HEK293 (cell line): ENCODE measurements around the gene PCDHA9.

Source experiments
- CTCF ChIA-PET: fragments of 350-600 bp; formaldehyde crosslinking; extraction: SDS; loops from one replicate; lab custom pipeline; 2021; ENCODE audit warnings: antibody characterized with exemption; lab: Yijun Ruan, JAX
- POLR2A ChIA-PET: fragments of 300-600 bp; formaldehyde crosslinking; extraction: SDS; loops from one replicate; lab custom pipeline; 2020; ENCODE audit warnings: antibody characterized with exemption, inconsistent platforms; lab: Yijun Ruan, JAX
- H3K27ac ChIP-seq: fragments of 200-500 bp; sonication (Bioruptor generic); 2 replicates; pipeline ENCODE4 v1.5.1; 2014; ENCODE audit warnings: low read depth, low read length, control low read depth, inconsistent platforms; ENCODE audit errors: extremely low read depth
- H3K36me3 ChIP-seq, 2 experiments: fragments of 200-500 bp in 1 of 2; sonication (Bioruptor generic) in 1 of 2; 1 replicate in 1 of 2; 2 replicates in 1 of 2; pipeline ENCODE4 v1.5.1; 2014 to 2017; ENCODE audit warnings: inconsistent platforms in 2 of 2, low read length in 2 of 2; ENCODE audit not compliant: control insufficient read depth in 2 of 2, insufficient read depth in 1 of 2
- H3K4me1 ChIP-seq: fragments of 200-500 bp; sonication (Bioruptor generic); 2 replicates; pipeline ENCODE4 v1.5.1; 2014; ENCODE audit warnings: mild to moderate bottlenecking, low read length, inconsistent platforms; ENCODE audit not compliant: control insufficient read depth, insufficient read depth
- H3K4me3 ChIP-seq: 2 replicates; pipeline ENCODE4 v1.5.1; 2011; ENCODE audit warnings: low read depth, mild to moderate bottlenecking, control low read depth, low read length, moderate library complexity
- H3K9me3 ChIP-seq: fragments of 200-500 bp; sonication (Bioruptor generic); 2 replicates; pipeline ENCODE4 v1.5.1; 2014; ENCODE audit warnings: low read depth, low read length, inconsistent platforms; ENCODE audit not compliant: control insufficient read depth, insufficient read depth
- HOXA7 ChIP-seq: sonication (generic); formaldehyde crosslinking; IDR thresholded peaks from 2 replicates; pipeline ENCODE4 v1.8.1; 2022; ENCODE audit warnings: missing genetic modification reagents, borderline replicate concordance
- KLF10 ChIP-seq: fragments of 450-650 bp; IDR thresholded peaks from 2 replicates; pipeline ENCODE4 v1.5.1; 2018; ENCODE audit warnings: missing biosample characterization, mild to moderate bottlenecking, missing genetic modification characterization
- KLF9 ChIP-seq: fragments of 450-650 bp; formaldehyde crosslinking; IDR thresholded peaks from 2 replicates; pipeline ENCODE4 v1.5.1; 2016; ENCODE audit warnings: missing biosample characterization, missing genetic modification characterization, low read depth
- SP2 ChIP-seq: fragments of 450-650 bp; formaldehyde crosslinking; IDR thresholded peaks from 2 replicates; pipeline ENCODE4 v1.5.1; 2016; ENCODE audit warnings: missing biosample characterization, missing genetic modification characterization
- ZBTB21 ChIP-seq: fragments of 450-650 bp; formaldehyde crosslinking; IDR thresholded peaks from 2 replicates; pipeline ENCODE4 v1.5.1; 2017; ENCODE audit warnings: missing biosample characterization, missing genetic modification characterization
- ZBTB49 ChIP-seq: fragments of 450-650 bp; formaldehyde crosslinking; IDR thresholded peaks from 2 replicates; pipeline ENCODE4 v1.5.1; 2016; ENCODE audit warnings: missing biosample characterization, missing genetic modification characterization, low read depth
- ZFHX2 ChIP-seq: fragments of 450-650 bp; formaldehyde crosslinking; conservative IDR thresholded peaks from 2 replicates; pipeline ENCODE4 v1.5.1; 2016; ENCODE audit warnings: missing biosample characterization, missing genetic modification characterization
- ZFP69B ChIP-seq: fragments of 450-650 bp; formaldehyde crosslinking; IDR thresholded peaks from 2 replicates; pipeline ENCODE4 v1.5.1; 2016; ENCODE audit warnings: missing biosample characterization, missing genetic modification characterization
- ZNF2 ChIP-seq: fragments of 450-650 bp; formaldehyde crosslinking; IDR thresholded peaks from 2 replicates; pipeline ENCODE4 v1.5.1; 2016; ENCODE audit warnings: missing biosample characterization, missing genetic modification characterization
- ZNF202 ChIP-seq: fragments of 450-650 bp; formaldehyde crosslinking; IDR thresholded peaks from 2 replicates; pipeline ENCODE4 v1.5.1; 2016; ENCODE audit warnings: missing biosample characterization, missing genetic modification characterization, borderline replicate concordance
- ZNF239 ChIP-seq: fragments of 450-650 bp; formaldehyde crosslinking; IDR thresholded peaks from 2 replicates; pipeline ENCODE4 v1.5.1; 2016; ENCODE audit warnings: missing biosample characterization, missing genetic modification characterization
- ZNF324 ChIP-seq: fragments of 450-650 bp; formaldehyde crosslinking; IDR thresholded peaks from 2 replicates; pipeline ENCODE4 v1.5.1; 2016; ENCODE audit warnings: missing biosample characterization, missing genetic modification characterization
- ZNF350 ChIP-seq: fragments of 450-650 bp; formaldehyde crosslinking; IDR thresholded peaks from 2 replicates; pipeline ENCODE4 v1.5.0; 2017; ENCODE audit warnings: missing biosample characterization, mild to moderate bottlenecking, missing genetic modification characterization
- ZNF37A ChIP-seq: fragments of 450-650 bp; IDR thresholded peaks from 2 replicates; pipeline ENCODE4 v1.5.1; 2018; ENCODE audit warnings: missing biosample characterization, missing genetic modification characterization
- ZNF404 ChIP-seq: fragments of 450-650 bp; formaldehyde crosslinking; IDR thresholded peaks from 2 replicates; pipeline ENCODE4 v1.5.1; 2017; ENCODE audit warnings: missing biosample characterization, missing genetic modification characterization
- ZNF473 ChIP-seq: fragments of 450-650 bp; formaldehyde crosslinking; IDR thresholded peaks from 2 replicates; pipeline ENCODE4 v1.5.1; 2017; ENCODE audit warnings: missing biosample characterization, missing genetic modification characterization
- ZNF544 ChIP-seq: fragments of 450-650 bp; formaldehyde crosslinking; IDR thresholded peaks from 2 replicates; pipeline ENCODE4 v1.5.0; 2017; ENCODE audit warnings: missing biosample characterization, missing genetic modification characterization
- ZNF664 ChIP-seq: fragments of 450-650 bp; formaldehyde crosslinking; IDR thresholded peaks from 2 replicates; pipeline ENCODE4 v1.5.1; 2016; ENCODE audit warnings: missing biosample characterization, missing genetic modification characterization
- ZSCAN23 ChIP-seq: fragments of 450-650 bp; formaldehyde crosslinking; IDR thresholded peaks from 2 replicates; pipeline ENCODE4 v1.5.1; 2016; ENCODE audit warnings: missing biosample characterization, missing genetic modification characterization
- TF ChIP-seq, protein P1 (sequence below): fragments of 450-650 bp; formaldehyde crosslinking; IDR thresholded peaks from 2 replicates; pipeline ENCODE4 v1.5.0; 2017; ENCODE audit warnings: missing biosample characterization, missing genetic modification characterization, borderline replicate concordance

Gene PCDHA9

GRCh38 chr5:140881889-140882590 is 33.9 kb downstream of the PCDHA9 start, which contains the start of gene PCDHA13 (continued):
- TF ChIP-seq ZNF664 (tag by site-specific recombination) (no peak), ZFP69B (no peak), ZNF350 (tag by site-specific recombination) (no peak), KLF9 (no peak), ZNF2 (tag by site-specific recombination) (no peak)

GRCh38 chr5:140882591-140882899 is 34.4 kb downstream of the PCDHA9 start:
- H3K9me3 ChIP-seq: no peaks in the 10 kb centered on the region
- CTCF ChIA-PET: interaction anchor here (0.6 to 5.1 kb wide), 21 partner anchors 9 to 220 kb away, joined by 3 to 81 read pairs (median 5); partner anchors contain the start of genes PCDHA11 and PCDHAC1
- no peak for TF ChIP-seq KLF10 (tag by site-specific recombination)
- TF ChIP-seq, all 188 proteins: peak for 0
- POLR2A ChIA-PET: no interaction called here
- H3K4me1 ChIP-seq: no peaks in the 10 kb centered on the region
- H3K4me3 ChIP-seq: no peak overlapping the region
- no peaks in the 10 kb centered on the region for H3K36me3 ChIP-seq
- no peak overlapping the region for H3K27ac ChIP-seq

- Histone ChIP-seq H3K4me1 (no peaks in the 10 kb centered on the region), H3K36me3 (no peaks in the 10 kb centered on the region), H3K27ac (no peak overlapping the region), H3K4me3 (no peak overlapping the region), H3K9me3 (no peaks in the 10 kb centered on the region)
- POLR2A ChIA-PET: no interaction called here
- TF ChIP-seq, protein P1, sequence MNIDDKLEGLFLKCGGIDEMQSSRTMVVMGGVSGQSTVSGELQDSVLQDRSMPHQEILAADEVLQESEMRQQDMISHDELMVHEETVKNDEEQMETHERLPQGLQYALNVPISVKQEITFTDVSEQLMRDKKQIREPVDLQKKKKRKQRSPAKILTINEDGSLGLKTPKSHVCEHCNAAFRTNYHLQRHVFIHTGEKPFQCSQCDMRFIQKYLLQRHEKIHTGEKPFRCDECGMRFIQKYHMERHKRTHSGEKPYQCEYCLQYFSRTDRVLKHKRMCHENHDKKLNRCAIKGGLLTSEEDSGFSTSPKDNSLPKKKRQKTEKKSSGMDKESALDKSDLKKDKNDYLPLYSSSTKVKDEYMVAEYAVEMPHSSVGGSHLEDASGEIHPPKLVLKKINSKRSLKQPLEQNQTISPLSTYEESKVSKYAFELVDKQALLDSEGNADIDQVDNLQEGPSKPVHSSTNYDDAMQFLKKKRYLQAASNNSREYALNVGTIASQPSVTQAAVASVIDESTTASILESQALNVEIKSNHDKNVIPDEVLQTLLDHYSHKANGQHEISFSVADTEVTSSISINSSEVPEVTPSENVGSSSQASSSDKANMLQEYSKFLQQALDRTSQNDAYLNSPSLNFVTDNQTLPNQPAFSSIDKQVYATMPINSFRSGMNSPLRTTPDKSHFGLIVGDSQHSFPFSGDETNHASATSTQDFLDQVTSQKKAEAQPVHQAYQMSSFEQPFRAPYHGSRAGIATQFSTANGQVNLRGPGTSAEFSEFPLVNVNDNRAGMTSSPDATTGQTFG: no peak
- no peak for TF ChIP-seq ZNF473 (tag by site-specific recombination)
- no peak for TF ChIP-seq ZNF202
- no peak for TF ChIP-seq ZNF324 (tag by site-specific recombination)
- TF ChIP-seq ZNF404 (tag by site-specific recombination): no peak
- TF ChIP-seq ZNF239 (tag by site-specific recombination): no peak
- TF ChIP-seq ZSCAN23 (tag by site-specific recombination): no peak
- no peak for TF ChIP-seq ZBTB49
- TF ChIP-seq ZNF544: no peak
- TF ChIP-seq ZFHX2 (tag by site-specific recombination): no peak
- TF ChIP-seq ZNF2 (tag by site-specific recombination): no peak
- TF ChIP-seq HOXA7 (CRISPR knock-in tag): no peak
- TF ChIP-seq SP2 (tag by site-specific recombination): no peak
- no peak for TF ChIP-seq ZBTB21 (tag by site-specific recombination)
- TF ChIP-seq ZNF37A (tag by site-specific recombination): no peak
- CTCF ChIA-PET: interaction anchor here (0.6 to 5.1 kb wide), 12 partner anchors 10 to 207 kb away, joined by 3 to 81 read pairs (median 8); partner anchors contain the start of gene PCDHAC1
Observed at GRCh38 chr5:140883373-140883772, 35.2 kb downstream of the PCDHA9 start.
